ENCODE measurements around the gene RETSAT.

- TF ChIP-seq CTCF (IDR thresholded peaks at IDR 0.05; ENCODE audit: insufficient read depth, low read length, poor library complexity, severe bottlenecking) (no peak), EZH2phosphoT487 (conservative IDR thresholded peaks at IDR 0.05; ENCODE audit: low read length) (no peak)
These were observed 50.4 kb downstream of the RETSAT start for GRCh38 chr2:85303780-85304531.

All from SU-DHL-6 (cell line).